HepG2 (cell line): ENCODE results near the gene BANP. TPM values are rescaled to one million over a fixed set of nuclear protein-coding genes. Genes with fewer than 3 reads are reported as not detected.

ENCODE experiments used
- HINFP ChIP-seq: sonication (generic); formaldehyde crosslinking; IDR thresholded peaks from 2 replicates; pipeline ENCODE4 v1.4.0; 2020; ENCODE audit warnings: low read depth, mild to moderate bottlenecking, missing genetic modification reagents
- HMG20B ChIP-seq: conservative IDR thresholded peaks from 2 replicates; pipeline ENCODE4 v1.6.1; 2016; ENCODE audit warnings: missing genetic modification reagents, missing compliant biosample characterization
- LCORL ChIP-seq, 2 experiments: fragments of 450-650 bp in 1 of 2; sonication (generic) in 1 of 2; formaldehyde crosslinking in 1 of 2; IDR thresholded peaks; 2 replicates each; pipeline versions ENCODE4 v1.5.0 to v1.6.1; 2017 to 2020; ENCODE audit warnings: antibody characterized with exemption in 1 of 2, missing genetic modification reagents in 1 of 2
- MLLT10 ChIP-seq: sonication (generic); formaldehyde crosslinking; IDR thresholded peaks from 2 replicates; pipeline ENCODE4 v1.4.0; 2020; ENCODE audit warnings: missing genetic modification reagents
- MTA1 ChIP-seq: sonication (generic); formaldehyde crosslinking; IDR thresholded peaks from 2 replicates; pipeline ENCODE4 v1.4.0; 2020; ENCODE audit warnings: missing genetic modification reagents, mild to moderate bottlenecking, borderline replicate concordance
- PHF5A ChIP-seq: IDR thresholded peaks from one replicate; pipeline ENCODE4 v1.6.1; 2018; ENCODE audit warnings: low read depth, missing genetic modification reagents; ENCODE audit not compliant: unreplicated experiment
- RORA ChIP-seq: sonication (generic); formaldehyde crosslinking; IDR thresholded peaks from 2 replicates; pipeline ENCODE4 v1.5.0; 2020; ENCODE audit warnings: mild to moderate bottlenecking, missing genetic modification reagents, moderate library complexity
- SMAD3 ChIP-seq: sonication (generic); formaldehyde crosslinking; IDR thresholded peaks from 2 replicates; pipeline ENCODE4 v1.4.0; 2020; ENCODE audit warnings: missing genetic modification reagents
- ZBTB21 ChIP-seq: sonication (generic); formaldehyde crosslinking; IDR thresholded peaks from 2 replicates; pipeline ENCODE4 v1.4.0; 2020; ENCODE audit warnings: missing genetic modification reagents
- ZNF574 ChIP-seq: sonication (generic); formaldehyde crosslinking; IDR thresholded peaks from 2 replicates; pipeline ENCODE4 v1.4.0; 2020; ENCODE audit warnings: missing genetic modification reagents
- ZNF646 ChIP-seq: sonication (generic); formaldehyde crosslinking; IDR thresholded peaks from 2 replicates; pipeline ENCODE4 v1.9.0; 2021; ENCODE audit warnings: mild to moderate bottlenecking, missing genetic modification reagents
- ZSCAN25 ChIP-seq: sonication (generic); formaldehyde crosslinking; IDR thresholded peaks from 2 replicates; pipeline ENCODE4 v1.8.0; 2022; ENCODE audit warnings: mild to moderate bottlenecking, missing genetic modification reagents
- polyA plus RNA-seq, 8 experiments: library from polyadenylated mRNA; depleted of rRNA in 3 of 8; stranded (reverse) in 7 of 8; unstranded in 1 of 8; fragments of >200 nt; fragmentation: Illumina TruSeq in 4 of 8; extraction: Trizol in 4 of 8; gene quantifications; 2 replicates each; pipeline versions ENCODE4 v1.2.1 to v1.2.3, GENCODE V29; 2011 to 2016; ENCODE audit warnings: low read depth in 4 of 8, missing spikeins in 1 of 8, mixed read lengths in 1 of 8; ENCODE audit not compliant: insufficient read depth in 1 of 8
- total RNA-seq, 5 experiments: library from RNA; depleted of rRNA; stranded (reverse); fragments of >200 nt; fragmentation: Illumina TruSeq; extraction: Trizol; gene quantifications; 2 replicates each; pipeline ENCODE4 v1.2.3, GENCODE V29; 2016; ENCODE audit warnings: low read depth in 1 of 5
- TF ChIP-seq, protein P1 (sequence below): sonication (generic); formaldehyde crosslinking; IDR thresholded peaks from 2 replicates; pipeline ENCODE4 v1.8.0; 2022; ENCODE audit warnings: missing genetic modification reagents, mild to moderate bottlenecking, borderline replicate concordance
- TF ChIP-seq, protein P2 (sequence below): sonication (generic); formaldehyde crosslinking; IDR thresholded peaks from 2 replicates; pipeline ENCODE4 v1.4.0; 2020; ENCODE audit warnings: mild to moderate bottlenecking, low read depth, missing genetic modification reagents

Gene BANP
- total and polyA plus RNA-seq, 2 of the 13 experiments (the other 11 are each of a cell fraction or from before 2014, with no cell fraction given), result 20.2 to 23.8 TPM

DNA sequence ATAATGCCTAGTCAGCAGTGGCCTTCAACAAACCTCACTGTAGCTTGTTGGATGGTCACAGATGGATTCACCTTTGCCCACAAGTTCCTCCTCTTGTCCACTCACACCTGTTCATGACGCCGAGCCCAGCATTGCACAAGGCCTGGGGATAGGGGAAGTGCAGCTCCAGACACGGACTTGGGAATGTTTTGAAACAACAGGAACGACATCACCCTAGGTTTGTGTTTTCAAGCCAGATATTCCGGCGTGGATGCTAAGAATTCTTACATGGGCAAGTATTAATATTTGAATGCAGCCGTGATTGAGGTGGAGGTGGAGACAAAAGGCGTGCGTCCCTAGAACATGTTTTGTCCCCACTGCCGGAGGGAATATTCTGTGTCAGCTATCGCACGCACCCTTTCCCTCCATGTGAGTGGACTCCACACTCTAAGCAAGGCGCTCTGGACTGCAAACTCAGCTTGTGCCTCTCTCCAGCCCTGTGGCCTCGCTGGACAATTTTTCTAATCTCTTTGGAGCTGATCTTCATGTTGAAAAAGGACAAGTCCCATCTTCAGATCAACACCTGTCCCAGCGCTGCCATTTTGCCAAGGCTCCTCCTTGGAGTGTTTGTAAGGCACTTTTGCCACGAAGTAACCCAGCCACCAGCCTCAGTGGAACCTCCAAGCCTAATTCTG lies 2.0 kb upstream of the BANP start (continued):
- no peak for TF ChIP-seq ZNF646 (CRISPR knock-in tag)
- TF ChIP-seq LCORL (IDR thresholded peaks at IDR 0.05), result no peak
- TF ChIP-seq LCORL (CRISPR knock-in tag; IDR thresholded peaks at IDR 0.05), result no peak
- TF ChIP-seq, protein P1, sequence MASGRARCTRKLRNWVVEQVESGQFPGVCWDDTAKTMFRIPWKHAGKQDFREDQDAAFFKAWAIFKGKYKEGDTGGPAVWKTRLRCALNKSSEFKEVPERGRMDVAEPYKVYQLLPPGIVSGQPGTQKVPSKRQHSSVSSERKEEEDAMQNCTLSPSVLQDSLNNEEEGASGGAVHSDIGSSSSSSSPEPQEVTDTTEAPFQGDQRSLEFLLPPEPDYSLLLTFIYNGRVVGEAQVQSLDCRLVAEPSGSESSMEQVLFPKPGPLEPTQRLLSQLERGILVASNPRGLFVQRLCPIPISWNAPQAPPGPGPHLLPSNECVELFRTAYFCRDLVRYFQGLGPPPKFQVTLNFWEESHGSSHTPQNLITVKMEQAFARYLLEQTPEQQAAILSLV (CRISPR knock-in tag), result peak; percentile 60; the same call in 1 of the 2 replicates
- TF ChIP-seq ZNF574 (CRISPR knock-in tag), result peak; percentile 77
- TF ChIP-seq RORA, result no peak
- TF ChIP-seq MTA1, result peak; percentile 70; the same call in 1 of the 2 replicates
- TF ChIP-seq ZBTB21 (CRISPR knock-in tag), result peak; percentile 46
- TF ChIP-seq PHF5A, result no peak
- TF ChIP-seq MLLT10 (CRISPR knock-in tag), result no peak
- 0 out of 2 replicates have a peak, but pooled peaks have one; percentile 34 for TF ChIP-seq HMG20B (CRISPR knock-in tag)
- TF ChIP-seq HINFP (CRISPR knock-in tag), result 0 out of 2 replicates have a peak, but pooled peaks have one; percentile 56
- TF ChIP-seq, protein P2, sequence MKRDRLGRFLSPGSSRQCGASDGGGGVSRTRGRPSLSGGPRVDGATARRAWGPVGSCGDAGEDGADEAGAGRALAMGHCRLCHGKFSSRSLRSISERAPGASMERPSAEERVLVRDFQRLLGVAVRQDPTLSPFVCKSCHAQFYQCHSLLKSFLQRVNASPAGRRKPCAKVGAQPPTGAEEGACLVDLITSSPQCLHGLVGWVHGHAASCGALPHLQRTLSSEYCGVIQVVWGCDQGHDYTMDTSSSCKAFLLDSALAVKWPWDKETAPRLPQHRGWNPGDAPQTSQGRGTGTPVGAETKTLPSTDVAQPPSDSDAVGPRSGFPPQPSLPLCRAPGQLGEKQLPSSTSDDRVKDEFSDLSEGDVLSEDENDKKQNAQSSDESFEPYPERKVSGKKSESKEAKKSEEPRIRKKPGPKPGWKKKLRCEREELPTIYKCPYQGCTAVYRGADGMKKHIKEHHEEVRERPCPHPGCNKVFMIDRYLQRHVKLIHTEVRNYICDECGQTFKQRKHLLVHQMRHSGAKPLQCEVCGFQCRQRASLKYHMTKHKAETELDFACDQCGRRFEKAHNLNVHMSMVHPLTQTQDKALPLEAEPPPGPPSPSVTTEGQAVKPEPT, result peak; percentile 78; the same call in 1 of the 2 replicates
- peak; percentile 74; the same call in 1 of the 2 replicates for TF ChIP-seq ZSCAN25 (CRISPR knock-in tag)
- no peak; the same call in 1 of the 2 replicates for TF ChIP-seq SMAD3 (CRISPR knock-in tag)
